ENCODE measurements around the gene S100A6. TPM values are rescaled to one million over a fixed set of nuclear protein-coding genes. Genes with fewer than 3 reads are reported as not detected.
A peak's percentile ranks its signal among the peaks of the same experiment; 100 is the strongest.
"Not testable (repeated sequence)": the region's sequence is repeated elsewhere in the genome, so short reads cannot be mapped to it uniquely, and the experiment has no call there.

The S100A6 gene
- total and polyA plus RNA-seq, 2 experiments from 2014 or later: 683 to 2,862 TPM

DNA sequence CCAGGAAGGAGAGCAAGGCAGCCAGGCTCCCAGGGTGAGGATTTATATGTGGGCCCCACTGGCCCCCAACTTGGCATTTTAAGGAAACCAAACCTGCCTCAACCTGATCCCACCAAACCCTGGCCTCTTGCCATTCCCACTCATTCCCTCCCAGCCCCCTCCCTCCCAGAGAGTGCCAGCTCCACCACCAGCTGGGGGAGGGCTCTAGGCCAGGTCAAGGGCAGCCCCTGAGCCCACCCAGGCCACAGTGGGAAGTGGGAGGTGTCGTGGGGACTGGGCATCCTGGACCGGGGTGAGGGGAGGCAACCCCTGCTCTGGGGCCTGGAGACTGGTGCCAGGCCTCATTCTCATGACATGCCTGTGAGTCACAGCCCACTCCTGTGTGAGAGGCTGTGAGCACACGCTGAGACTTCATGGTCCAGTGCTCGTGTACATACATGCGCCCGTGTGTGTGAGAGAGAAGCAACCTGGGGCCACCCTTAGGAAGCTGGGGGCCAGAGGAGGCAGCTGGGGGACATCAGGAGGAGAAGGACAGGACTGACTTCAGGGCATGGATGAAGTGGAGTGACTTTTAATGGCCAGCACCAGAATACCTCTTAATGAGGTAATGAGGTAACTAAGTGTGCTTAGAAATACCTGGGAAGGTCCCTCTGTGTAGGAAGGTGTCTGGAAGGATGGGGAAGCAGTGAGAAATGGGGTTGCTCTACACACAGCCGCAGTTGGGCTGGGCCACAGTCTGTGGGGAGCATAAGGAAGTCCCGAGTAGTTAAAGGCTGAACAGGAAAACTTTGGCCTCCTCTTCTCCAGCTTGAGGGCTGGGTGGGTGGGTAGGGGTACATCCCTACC is 30.0 kb upstream of the S100A6 start, which contains the start of gene S100A2:
TSS of gene S100A2 (minus strand) at position 316 of the 846 bp plus-strand sequence. CDS start 1,967 bp downstream, outside the sequence.
- WGBS, 2 experiments (ENCODE audit: low coverage in 1 of 2, low lambda C conversion rate in 2 of 2, missing lambda C conversion rate in 2 of 2): 1 to 2% methylated on average over 8 of the region's 8 CpGs
- H3K4me3 ChIP-seq: peak within 1 kb of the TSS; percentile 50
- peak; percentile 98 for DNase-seq

GRCh38 chr1:153563991-153564390 is 28.2 kb upstream of the S100A6 start:
- 85 to 86% methylated on average over 7 of the region's 7 CpGs for WGBS, 2 experiments (ENCODE audit: low coverage in 1 of 2, low lambda C conversion rate in 2 of 2, missing lambda C conversion rate in 2 of 2)
- Histone ChIP-seq H3K79me2 (ENCODE audit: insufficient read depth) (no peaks in the 10 kb centered on the region), H3K4me1 (ENCODE audit: insufficient read depth) (peaks cover 36% of the 10 kb centered on the region), H3K9me2 (ENCODE audit: insufficient read depth) (no peaks in the 10 kb centered on the region), H4K20me1 (ENCODE audit: insufficient read depth) (no peaks in the 10 kb centered on the region), H3K36me3 (ENCODE audit: low read depth) (no peaks in the 10 kb centered on the region), H3K4me3 (no peak overlapping the region), H3F3A (ENCODE audit: insufficient read depth) (peaks cover 15% of the 10 kb centered on the region), H3K9ac (no peak overlapping the region), H2AFZ (no peak overlapping the region), H3K9me3 (ENCODE audit: low read depth) (no peaks in the 10 kb centered on the region), H3K27ac (no peak overlapping the region), H3K4me2 (ENCODE audit: unreplicated experiment) (no peak overlapping the region), H3K27me3 (replicated peaks; ENCODE audit: insufficient read depth) (no peaks in the 10 kb centered on the region)
- DNase-seq: no peak
- no peak for TF ChIP-seq EZH2 (IDR thresholded peaks at IDR 0.05; ENCODE audit: insufficient read depth, poor library complexity, severe bottlenecking)
- no peak for TF ChIP-seq EZH2phosphoT487 (IDR thresholded peaks at IDR 0.05; ENCODE audit: insufficient read depth, low read depth)
- in situ Hi-C loops (cut with MboI): no loop called here

More for the DNA sequence above, 30.0 kb upstream of the S100A6 start, which contains the start of gene S100A2:
- in situ Hi-C loops (cut with MboI): no loop called here
- Histone ChIP-seq H3K4me2 (ENCODE audit: unreplicated experiment) (peak within 1 kb of the TSS; percentile 79), H2AFZ (peak within 1 kb of the TSS; percentile 65), H3K27ac (peak within 1 kb of the TSS; percentile 100), H4K20me1 (ENCODE audit: insufficient read depth) (no peaks in the 10 kb centered on the region), H3K36me3 (ENCODE audit: low read depth) (no peaks in the 10 kb centered on the region), H3F3A (ENCODE audit: insufficient read depth) (peaks cover 15% of the 10 kb centered on the region), H3K4me1 (ENCODE audit: insufficient read depth) (peaks cover 36% of the 10 kb centered on the region), H3K9me3 (ENCODE audit: low read depth) (no peaks in the 10 kb centered on the region), H3K9me2 (ENCODE audit: insufficient read depth) (no peaks in the 10 kb centered on the region), H3K27me3 (replicated peaks; ENCODE audit: insufficient read depth) (no peaks in the 10 kb centered on the region), H3K9ac (peak within 1 kb of the TSS; percentile 92), H3K79me2 (ENCODE audit: insufficient read depth) (no peaks in the 10 kb centered on the region)
- TF ChIP-seq EZH2phosphoT487 (IDR thresholded peaks at IDR 0.05; ENCODE audit: insufficient read depth, low read depth) (no peak), EZH2 (IDR thresholded peaks at IDR 0.05; ENCODE audit: insufficient read depth, poor library complexity, severe bottlenecking) (no peak)

- H4K20me1 ChIP-seq (ENCODE audit: insufficient read depth): no peaks in the 10 kb centered on the region
- no peak overlapping the region for H3K9ac ChIP-seq
- 78 to 84% methylated on average over 6 of the region's 6 CpGs for WGBS, 2 experiments (ENCODE audit: low coverage in 1 of 2, low lambda C conversion rate in 2 of 2, missing lambda C conversion rate in 2 of 2)
- no peaks in the 10 kb centered on the region for H3K9me3 ChIP-seq (ENCODE audit: low read depth)
- H3K36me3 ChIP-seq (ENCODE audit: low read depth): no peaks in the 10 kb centered on the region
- no peak overlapping the region for H3K27ac ChIP-seq
- in situ Hi-C loops (cut with MboI): no loop called here
- H3K9me2 ChIP-seq (ENCODE audit: insufficient read depth): no peaks in the 10 kb centered on the region
- H3K4me3 ChIP-seq: no peak overlapping the region
- H3K4me2 ChIP-seq (ENCODE audit: unreplicated experiment): no peak overlapping the region
- no peaks in the 10 kb centered on the region for H3K27me3 ChIP-seq (replicated peaks; ENCODE audit: insufficient read depth)
- no peak overlapping the region for H2AFZ ChIP-seq
- TF ChIP-seq EZH2 (IDR thresholded peaks at IDR 0.05; ENCODE audit: insufficient read depth, poor library complexity, severe bottlenecking) (no peak), EZH2phosphoT487 (IDR thresholded peaks at IDR 0.05; ENCODE audit: insufficient read depth, low read depth) (no peak)
- peaks cover 32% of the 10 kb centered on the region for H3K4me1 ChIP-seq (ENCODE audit: insufficient read depth)
- no peak for DNase-seq
- H3K79me2 ChIP-seq (ENCODE audit: insufficient read depth): no peaks in the 10 kb centered on the region
- peaks cover 15% of the 10 kb centered on the region for H3F3A ChIP-seq (ENCODE audit: insufficient read depth)
These were observed 27.7 kb upstream of the S100A6 start for GRCh38 chr1:153563483-153563901.

DNA sequence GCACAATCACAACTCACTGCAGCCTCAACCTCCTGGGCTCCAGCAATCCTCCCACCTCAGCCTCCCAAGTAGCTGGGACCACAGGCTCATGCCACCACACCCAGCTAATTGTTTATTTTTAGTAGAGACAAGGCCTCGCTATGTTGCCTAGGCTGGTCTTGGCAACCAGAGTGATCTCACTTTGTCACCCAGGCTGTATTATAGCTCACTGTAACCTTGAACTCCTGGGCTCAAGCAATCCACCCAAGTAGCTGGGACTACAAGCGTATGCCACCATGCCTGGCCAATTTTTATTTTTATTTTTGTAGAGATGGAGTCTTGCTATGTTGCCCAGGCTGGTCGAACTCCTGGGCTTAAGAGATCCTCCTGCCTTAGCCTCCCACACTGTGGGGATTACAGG is 26.2 kb upstream of the S100A6 start:
- H3K27me3 ChIP-seq (replicated peaks; ENCODE audit: insufficient read depth); DNase-seq; H2AFZ ChIP-seq; H3K9me3 ChIP-seq (ENCODE audit: low read depth); H3K79me2 ChIP-seq (ENCODE audit: insufficient read depth); H3K4me3 ChIP-seq; H3F3A ChIP-seq (ENCODE audit: insufficient read depth); H3K36me3 ChIP-seq (ENCODE audit: low read depth); H3K4me2 ChIP-seq (ENCODE audit: unreplicated experiment); in situ Hi-C loops (cut with MboI); H4K20me1 ChIP-seq (ENCODE audit: insufficient read depth); H3K9ac ChIP-seq; H3K9me2 ChIP-seq (ENCODE audit: insufficient read depth); H3K27ac ChIP-seq: not testable (repeated sequence)
- 89 to 95% methylated on average over 3 of the region's 3 CpGs for WGBS, 2 experiments (ENCODE audit: low coverage in 1 of 2, low lambda C conversion rate in 2 of 2, missing lambda C conversion rate in 2 of 2)
- peaks cover 18% of the 10 kb centered on the region for H3K4me1 ChIP-seq (ENCODE audit: insufficient read depth)
